DND-41 (cell line): ENCODE data around the gene MEAK7.

Experiments used
- ATAC-seq: fragments of 200-7000 bp; cut with Tn5 transposase; 3 replicates; pipeline ENCODE4 v1.9.1; 2021; ENCODE audit warnings: low read depth; ENCODE audit not compliant: insufficient read depth
- DNase-seq: peaks from one replicate; pipeline ENCODE4 v3.0.0-alpha.2; 2020
- H2AFZ ChIP-seq: 2 replicates; pipeline ENCODE4 v1.6.0; 2012; ENCODE audit warnings: low read depth, low read length
- H3K27ac ChIP-seq: 2 replicates; pipeline ENCODE4 v1.5.1; 2012; ENCODE audit warnings: low read length, inconsistent platforms
- H3K27me3 ChIP-seq: fragments of 200-600 bp; sonication (generic); 2 replicates; pipeline ENCODE4 v1.6.0; 2012; ENCODE audit warnings: low read length, mild to moderate bottlenecking, inconsistent platforms; ENCODE audit not compliant: insufficient read depth, poor library complexity
- H3K36me3 ChIP-seq: 2 replicates; pipeline ENCODE4 v1.5.1; 2012; ENCODE audit warnings: low read length, inconsistent platforms; ENCODE audit not compliant: insufficient read depth
- H3K4me1 ChIP-seq: 2 replicates; pipeline ENCODE4 v1.5.1; 2012; ENCODE audit warnings: mild to moderate bottlenecking, low read length; ENCODE audit not compliant: insufficient read depth
- H3K4me2 ChIP-seq: 2 replicates; pipeline ENCODE4 v1.6.0; 2012; ENCODE audit warnings: mild to moderate bottlenecking, moderate library complexity, low read length, inconsistent platforms; ENCODE audit not compliant: insufficient read depth
- H3K4me3 ChIP-seq, 2 experiments: fragments of 200-600 bp in 1 of 2; shearing (Covaris generic) in 1 of 2; 2 replicates each; pipeline ENCODE4 v1.5.1; 2012 to 2016; ENCODE audit warnings: inconsistent platforms in 2 of 2, low read length in 2 of 2, mild to moderate bottlenecking in 2 of 2, low read depth in 1 of 2, moderate library complexity in 1 of 2
- H3K79me2 ChIP-seq: 2 replicates; pipeline ENCODE4 v1.6.0; 2012; ENCODE audit warnings: low read length, inconsistent platforms; ENCODE audit not compliant: insufficient read depth
- H3K9ac ChIP-seq: 2 replicates; pipeline ENCODE4 v1.6.0; 2012; ENCODE audit warnings: low read depth, mild to moderate bottlenecking, inconsistent platforms, low read length, moderate library complexity
- H3K9me3 ChIP-seq: 2 replicates; pipeline ENCODE4 v1.5.1; 2012; ENCODE audit warnings: low read length, moderate library complexity, mild to moderate bottlenecking, inconsistent platforms; ENCODE audit not compliant: insufficient read depth, severe bottlenecking
- H4K20me1 ChIP-seq: 2 replicates; pipeline ENCODE4 v1.6.0; 2012; ENCODE audit warnings: low read length; ENCODE audit not compliant: insufficient read depth
- CTCF ChIP-seq: IDR thresholded peaks from 2 replicates; pipeline ENCODE4 v1.5.1; 2012; ENCODE audit warnings: borderline replicate concordance, low read length, moderate library complexity, mild to moderate bottlenecking; ENCODE audit not compliant: poor library complexity, severe bottlenecking; ENCODE audit errors: extremely low read depth
- EZH2 ChIP-seq: IDR thresholded peaks from 3 replicates; pipeline ENCODE4 v1.6.1; 2012; ENCODE audit warnings: borderline replicate concordance, low read depth, mild to moderate bottlenecking, moderate library complexity, low read length, inconsistent platforms; ENCODE audit not compliant: severe bottlenecking

Gene MEAK7

GRCh38 chr16:84497418-84498222 lies 6.8 kb downstream of the MEAK7 start:
- no peak overlapping the region for H3K4me2 ChIP-seq
- peaks cover 15% of the 10 kb centered on the region for H3K9me3 ChIP-seq
- no peak for ATAC-seq
- no peak overlapping the region for H2AFZ ChIP-seq
- no peak overlapping the region for H3K27ac ChIP-seq
- no peak for TF ChIP-seq CTCF
- no peak for TF ChIP-seq EZH2
- no peak for DNase-seq
- no peak overlapping the region for H3K4me3 ChIP-seq
- H3K36me3 ChIP-seq = peaks cover 22% of the 10 kb centered on the region
- H3K9ac ChIP-seq = no peak overlapping the region
- no peaks in the 10 kb centered on the region for H3K4me1 ChIP-seq
- H4K20me1 ChIP-seq = no peaks in the 10 kb centered on the region
- no peaks in the 10 kb centered on the region for H3K79me2 ChIP-seq
- H3K27me3 ChIP-seq = no peaks in the 10 kb centered on the region

GRCh38 chr16:84496991-84497390 lies 7.5 kb downstream of the MEAK7 start:
- no peak for ATAC-seq
- Histone ChIP-seq H4K20me1 (no peaks in the 10 kb centered on the region), H3K79me2 (no peaks in the 10 kb centered on the region), H3K4me2 (no peak overlapping the region), H3K27me3 (no peaks in the 10 kb centered on the region), H3K9me3 (peaks cover 16% of the 10 kb centered on the region), H3K27ac (no peak overlapping the region), H3K9ac (no peak overlapping the region), H2AFZ (no peak overlapping the region), H3K4me3 (no peak overlapping the region), H3K4me1 (no peaks in the 10 kb centered on the region), H3K36me3 (peaks cover 22% of the 10 kb centered on the region)
- TF ChIP-seq EZH2 (no peak), CTCF (no peak)
- no peak for DNase-seq

- Histone ChIP-seq H3K4me3 (no peak overlapping the region), H3K9me3 (peaks cover 16% of the 10 kb centered on the region), H3K27me3 (no peaks in the 10 kb centered on the region), H3K36me3 (peaks cover 22% of the 10 kb centered on the region), H3K79me2 (no peaks in the 10 kb centered on the region), H3K9ac (no peak overlapping the region), H3K4me1 (no peaks in the 10 kb centered on the region), H3K27ac (no peak overlapping the region), H4K20me1 (no peaks in the 10 kb centered on the region), H3K4me2 (no peak overlapping the region), H2AFZ (no peak overlapping the region)
- TF ChIP-seq CTCF (no peak), EZH2 (no peak)
- ATAC-seq = no peak
- no peak for DNase-seq
Observed at GRCh38 chr16:84495506-84495905, 9.0 kb downstream of the MEAK7 start.
